ENCODE data around the gene SCYL2. TPM values are rescaled to one million over a fixed set of nuclear protein-coding genes. Genes with fewer than 3 reads are reported as not detected.

The SCYL2 gene
- total RNA-seq, 1 experiment from 2014 or later = 41.4 TPM

- Histone ChIP-seq H3K27ac (ENCODE audit: insufficient read length, low read depth, low read length) (peak overlapping the region; percentile 59), H3K56ac (ENCODE audit: insufficient read length, low read depth, low read length) (no peak overlapping the region), H3K4me2 (ENCODE audit: insufficient read depth, insufficient read length, low read length) (peak overlapping the region; percentile 94), H3K14ac (ENCODE audit: insufficient read depth, low read length) (no peak overlapping the region), H3K9ac (ENCODE audit: extremely low read depth, insufficient read length, low read length) (peak overlapping the region; percentile 30), H3K23ac (ENCODE audit: insufficient read length, low read depth, low read length) (no peak overlapping the region), H3K23me2 (ENCODE audit: insufficient read length, low read depth, low read length, poor library complexity, severe bottlenecking) (peaks cover 10% of the 10 kb centered on the region), H4K5ac (ENCODE audit: insufficient read length, low read depth, low read length) (no peak overlapping the region), H3K9me3 (ENCODE audit: control insufficient read depth, low read depth, low read length) (no peaks in the 10 kb centered on the region), H3K18ac (ENCODE audit: insufficient read length, low read depth, low read length) (no peak overlapping the region), H3K4me1 (ENCODE audit: insufficient read depth, low read length) (0 out of 2 replicates have a peak, but pooled peaks cover 6% of the 10 kb centered on the region), H4K8ac (replicated peaks; ENCODE audit: insufficient read length, low read depth, low read length) (no peak overlapping the region), H2AK5ac (ENCODE audit: insufficient read length, low read length) (no peak overlapping the region), H3K79me1 (ENCODE audit: insufficient read depth, low read depth, low read length, poor library complexity, severe bottlenecking) (no peaks in the 10 kb centered on the region), H4K20me1 (ENCODE audit: control insufficient read depth, insufficient read depth, insufficient read length) (no peaks in the 10 kb centered on the region), H2BK5ac (ENCODE audit: insufficient read length, low read length) (no peak overlapping the region), H3K79me2 (ENCODE audit: insufficient read depth, low read length) (peaks cover 9% of the 10 kb centered on the region; the same call in 1 of the 2 replicates), H2BK15ac (ENCODE audit: low read depth, low read length) (no peak overlapping the region), H3K27me3 (ENCODE audit: insufficient read depth, low read length) (no peaks in the 10 kb centered on the region), H2BK20ac (ENCODE audit: low read depth, low read length, poor library complexity, severe bottlenecking) (no peak overlapping the region), H2BK120ac (ENCODE audit: low read depth, low read length, poor library complexity, severe bottlenecking) (no peak overlapping the region), H3T11ph (ENCODE audit: low read length) (no peak overlapping the region), H4K91ac (ENCODE audit: insufficient read length, low read depth, low read length) (no peak overlapping the region), H2BK12ac (ENCODE audit: insufficient read length, low read depth, low read length) (no peak overlapping the region), H3K4ac (ENCODE audit: low read depth, low read length) (no peak overlapping the region), H2AFZ (ENCODE audit: low read length) (no peak overlapping the region)
- peak overlapping the region; percentile 80 to 100 (median 98); a peak in 6 of 7 replicates for H3K27ac Mint-ChIP-seq
- H3K9me3 Mint-ChIP-seq = no peaks in the 10 kb centered on the region
- peaks cover 17 to 18% of the 10 kb centered on the region in 2 experiments for H3K4me1 Mint-ChIP-seq
- no peak for TF ChIP-seq CTCF (conservative IDR thresholded peaks at IDR 0.05)
- no peaks in the 10 kb centered on the region for H3K27me3 Mint-ChIP-seq (ENCODE audit: low read depth)
- WGBS (ENCODE audit: extremely low coverage, insufficient read length, low lambda C conversion rate) = no CpG with 5 or more reads among the region's 11 CpGs
- H3K36me3 Mint-ChIP-seq (ENCODE audit: insufficient read depth in 1 of 3, low read depth in 3 of 3) = peaks cover 0 to 1% (median 0%) of the 10 kb centered on the region in 3 experiments; a peak in 2 of 7 replicates
- peak overlapping the region; percentile 97 to 99 for H3K4me3 Mint-ChIP-seq
- no peak for DNase-seq
Observed at GRCh38 chr12:100265732-100266584, 1.0 kb upstream of the SCYL2 start.

Data from H9 (cell line).